GM23338 (cell line): ENCODE results near the gene CD2BP2. TPM values are rescaled to one million over a fixed set of nuclear protein-coding genes. Genes with fewer than 3 reads are reported as not detected.

Experiments
- ATAC-seq: fragments of 200-7000 bp; cut with Tn5 transposase; 3 replicates; pipeline ENCODE4 v1.9.1; 2020
- DNase-seq: peaks from one replicate; pipeline ENCODE4 v3.0.0-alpha.2; 2015; ENCODE audit warnings: low spot score
- H2AFZ ChIP-seq: fragments of 200-600 bp; sonication (generic); 2 replicates; pipeline ENCODE4 v1.8.0; 2016; ENCODE audit warnings: antibody characterized with exemption, mild to moderate bottlenecking, moderate library complexity
- H3F3A ChIP-seq: fragments of 200-600 bp; sonication (generic); replicated peaks from 2 replicates; pipeline ENCODE4 v1.8.0; 2017; ENCODE audit warnings: antibody characterized with exemption, mixed run types, low read depth
- H3K27ac ChIP-seq: fragments of 200-600 bp; sonication (generic); 2 replicates; pipeline ENCODE4 v1.6.1; 2016; ENCODE audit warnings: low read depth
- H3K27me3 ChIP-seq: fragments of 200-600 bp; sonication (generic); 2 replicates; pipeline ENCODE4 v1.8.0; 2016; ENCODE audit warnings: mild to moderate bottlenecking, mixed run types, moderate library complexity; ENCODE audit not compliant: insufficient read depth
- H3K36me3 ChIP-seq: fragments of 200-600 bp; sonication (generic); 2 replicates; pipeline ENCODE4 v1.8.0; 2016; ENCODE audit warnings: mild to moderate bottlenecking; ENCODE audit not compliant: insufficient read depth
- H3K4me1 ChIP-seq: fragments of 200-600 bp; sonication (generic); 2 replicates; pipeline ENCODE4 v1.8.0; 2016; ENCODE audit warnings: mild to moderate bottlenecking, moderate library complexity; ENCODE audit not compliant: insufficient read depth
- H3K4me2 ChIP-seq: fragments of 200-600 bp; sonication (generic); 2 replicates; pipeline ENCODE4 v1.7.1; 2017; ENCODE audit warnings: mixed run types
- H3K4me3 ChIP-seq: fragments of 200-600 bp; sonication (generic); 2 replicates; pipeline ENCODE4 v1.6.1; 2016; ENCODE audit warnings: mixed run types
- H3K79me2 ChIP-seq: fragments of 200-600 bp; sonication (generic); replicated peaks from 2 replicates; pipeline ENCODE4 v1.8.0; 2017; ENCODE audit warnings: mild to moderate bottlenecking; ENCODE audit not compliant: insufficient read depth
- H3K9me2 ChIP-seq: fragments of 200-600 bp; sonication (generic); 2 replicates; pipeline ENCODE4 v1.8.0; 2017; ENCODE audit not compliant: insufficient read depth
- H4K20me1 ChIP-seq: fragments of 200-600 bp; sonication (generic); replicated peaks from 2 replicates; pipeline ENCODE4 v1.8.0; 2017; ENCODE audit warnings: mild to moderate bottlenecking; ENCODE audit not compliant: insufficient read depth
- H3K27ac Mint-ChIP-seq: 2 replicates; pipeline ENCODE4 v1.8.0; 2020; ENCODE audit warnings: inconsistent platforms, mild to moderate bottlenecking, moderate library complexity, mixed read lengths
- H3K27me3 Mint-ChIP-seq: 3 replicates; pipeline ENCODE4 v1.8.0; 2022; ENCODE audit warnings: low read depth, mild to moderate bottlenecking, moderate library complexity, mixed read lengths, inconsistent platforms; ENCODE audit not compliant: insufficient read depth, poor library complexity
- H3K36me3 Mint-ChIP-seq: 3 replicates; pipeline ENCODE4 v1.8.0; 2021; ENCODE audit warnings: low read depth, mild to moderate bottlenecking, inconsistent platforms, moderate library complexity, mixed read lengths
- H3K4me1 Mint-ChIP-seq: 3 replicates; pipeline ENCODE4 v1.8.0; 2020; ENCODE audit warnings: mild to moderate bottlenecking, inconsistent platforms, mixed read lengths
- H3K4me3 Mint-ChIP-seq: 3 replicates; pipeline ENCODE4 v1.8.0; 2021; ENCODE audit warnings: moderate library complexity, mild to moderate bottlenecking, inconsistent platforms, mixed read lengths
- H3K9me3 Mint-ChIP-seq: 3 replicates; pipeline ENCODE4 v1.8.0; 2020; ENCODE audit warnings: moderate library complexity, mild to moderate bottlenecking, inconsistent platforms, mixed read lengths
- CREB1 ChIP-seq: fragments of 250-450 bp; sonication (Bioruptor Pico); IDR thresholded peaks from 2 replicates; pipeline ENCODE4 v1.5.0; 2020; ENCODE audit warnings: low read depth, mild to moderate bottlenecking, moderate library complexity
- EZH2 ChIP-seq: fragments of 200-600 bp; sonication (generic); IDR thresholded peaks from one replicate; pipeline ENCODE4 v1.8.0; 2017; ENCODE audit warnings: antibody characterized with exemption, mild to moderate bottlenecking, low read depth; ENCODE audit not compliant: unreplicated experiment
- EZH2phosphoT487 ChIP-seq: fragments of 200-600 bp; sonication (generic); IDR thresholded peaks from one replicate; pipeline ENCODE4 v1.8.1; 2018; ENCODE audit warnings: antibody characterized with exemption; ENCODE audit not compliant: unreplicated experiment
- JUNB ChIP-seq: IDR thresholded peaks from one replicate; pipeline ENCODE4 v1.6.1; 2016; ENCODE audit warnings: antibody characterized with exemption; ENCODE audit not compliant: unreplicated experiment
- NANOG ChIP-seq: IDR thresholded peaks from 2 replicates; pipeline ENCODE4 v1.6.1; 2016; ENCODE audit warnings: antibody characterized with exemption, borderline replicate concordance
- POLR2AphosphoS5 ChIP-seq: IDR thresholded peaks from 2 replicates; pipeline ENCODE4 v1.6.1; 2016; ENCODE audit warnings: antibody characterized with exemption, low read depth
- STAT1 ChIP-seq: IDR thresholded peaks from one replicate; pipeline ENCODE4 v1.6.1; 2016; ENCODE audit warnings: antibody characterized with exemption; ENCODE audit not compliant: unreplicated experiment
- ZNF114 ChIP-seq: fragments of 250-450 bp; sonication (Bioruptor Pico); IDR thresholded peaks from 2 replicates; pipeline ENCODE4 v1.5.0; 2020; ENCODE audit warnings: mild to moderate bottlenecking, moderate library complexity
- ZNF331 ChIP-seq: fragments of 250-450 bp; sonication (Bioruptor Pico); IDR thresholded peaks from 2 replicates; pipeline ENCODE4 v1.5.0; 2020; ENCODE audit warnings: low read depth, mild to moderate bottlenecking, moderate library complexity
- polyA plus RNA-seq: library from polyadenylated mRNA; unstranded; fragments of >200 nt; fragmentation: Nextera tagmentation; extraction: Ambion mirVana; gene quantifications from 2 replicates; pipeline ENCODE4 v1.2.1, GENCODE V29; 2016
- total RNA-seq: library from RNA; depleted of rRNA; stranded (reverse); fragments of >200 nt; shearing (Covaris generic); gene quantifications from 2 replicates; pipeline ENCODE4 v1.2.3, GENCODE V29; 2014
- TF ChIP-seq, protein P1 (sequence below): IDR thresholded peaks from 2 replicates; pipeline ENCODE4 v1.6.1; 2016; ENCODE audit warnings: antibody characterized with exemption
- TF ChIP-seq, protein P2 (sequence below): IDR thresholded peaks from one replicate; pipeline ENCODE4 v1.6.1; 2018; ENCODE audit warnings: antibody characterized with exemption; ENCODE audit not compliant: unreplicated experiment
- TF ChIP-seq, protein P3 (sequence below): fragments of 250-450 bp; sonication (Bioruptor Pico); IDR thresholded peaks from 2 replicates; pipeline ENCODE4 v1.5.0; 2020; ENCODE audit warnings: mild to moderate bottlenecking, moderate library complexity
- TF ChIP-seq, protein P4 (sequence below), 2 experiments: fragments of 200-600 bp in 1 of 2; sonication (generic) in 1 of 2; conservative IDR thresholded peaks; 2 replicates each; pipeline versions ENCODE4 v1.5.1 to v1.6.1; 2016 to 2017; ENCODE audit warnings: antibody characterized with exemption in 2 of 2, low read depth in 2 of 2, mild to moderate bottlenecking in 2 of 2, moderate library complexity in 1 of 2

CD2BP2 gene
- total and polyA plus RNA-seq, 2 experiments from 2014 or later, result 23.1 to 38.7 TPM

DNA sequence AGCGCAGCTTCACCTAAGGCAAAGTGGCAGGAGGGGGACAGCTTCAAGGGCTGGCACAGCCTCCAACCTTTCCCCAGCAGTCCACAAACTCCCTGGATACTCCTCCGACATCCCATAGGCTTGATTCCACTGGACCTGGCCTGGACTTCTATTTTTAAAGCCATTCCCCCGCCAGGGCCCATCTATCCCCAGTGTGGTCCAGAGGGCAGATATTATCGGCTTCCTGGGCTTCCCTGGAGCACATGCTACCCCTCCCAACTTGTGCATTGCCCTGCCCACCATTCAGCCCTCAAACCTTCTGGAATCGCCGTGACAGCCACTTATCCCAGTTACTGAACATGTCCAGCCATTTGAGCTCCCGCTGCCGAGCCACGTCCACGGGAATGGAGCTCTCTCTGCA, 10.1 kb upstream of the CD2BP2 start:
- Histone ChIP-seq H3F3A (no peaks in the 10 kb centered on the region), H4K20me1 (peaks cover 14% of the 10 kb centered on the region), H3K36me3 (no peaks in the 10 kb centered on the region), H3K4me3 (no peak overlapping the region), H2AFZ (no peak overlapping the region), H3K4me1 (peaks cover 11% of the 10 kb centered on the region), H3K79me2 (peaks cover 40% of the 10 kb centered on the region), H3K27ac (no peak overlapping the region), H3K9me2 (no peaks in the 10 kb centered on the region), H3K4me2 (no peak overlapping the region), H3K27me3 (no peaks in the 10 kb centered on the region)
- peaks cover 11% of the 10 kb centered on the region for H3K27me3 Mint-ChIP-seq
- ATAC-seq, result no peak
- peaks cover 24% of the 10 kb centered on the region for H3K36me3 Mint-ChIP-seq
- no peak for DNase-seq
- peaks cover 27% of the 10 kb centered on the region for H3K4me1 Mint-ChIP-seq
- TF ChIP-seq STAT1 (no peak), NANOG (no peak), ZNF331 (CRISPR knock-in tag) (no peak), CREB1 (CRISPR knock-in tag) (no peak), POLR2AphosphoS5 (no peak), JUNB (no peak), ZNF114 (no peak), EZH2phosphoT487 (no peak), EZH2 (no peak)
- TF ChIP-seq, protein P1, sequence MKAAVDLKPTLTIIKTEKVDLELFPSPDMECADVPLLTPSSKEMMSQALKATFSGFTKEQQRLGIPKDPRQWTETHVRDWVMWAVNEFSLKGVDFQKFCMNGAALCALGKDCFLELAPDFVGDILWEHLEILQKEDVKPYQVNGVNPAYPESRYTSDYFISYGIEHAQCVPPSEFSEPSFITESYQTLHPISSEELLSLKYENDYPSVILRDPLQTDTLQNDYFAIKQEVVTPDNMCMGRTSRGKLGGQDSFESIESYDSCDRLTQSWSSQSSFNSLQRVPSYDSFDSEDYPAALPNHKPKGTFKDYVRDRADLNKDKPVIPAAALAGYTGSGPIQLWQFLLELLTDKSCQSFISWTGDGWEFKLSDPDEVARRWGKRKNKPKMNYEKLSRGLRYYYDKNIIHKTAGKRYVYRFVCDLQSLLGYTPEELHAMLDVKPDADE, result no peak
- TF ChIP-seq, protein P2, sequence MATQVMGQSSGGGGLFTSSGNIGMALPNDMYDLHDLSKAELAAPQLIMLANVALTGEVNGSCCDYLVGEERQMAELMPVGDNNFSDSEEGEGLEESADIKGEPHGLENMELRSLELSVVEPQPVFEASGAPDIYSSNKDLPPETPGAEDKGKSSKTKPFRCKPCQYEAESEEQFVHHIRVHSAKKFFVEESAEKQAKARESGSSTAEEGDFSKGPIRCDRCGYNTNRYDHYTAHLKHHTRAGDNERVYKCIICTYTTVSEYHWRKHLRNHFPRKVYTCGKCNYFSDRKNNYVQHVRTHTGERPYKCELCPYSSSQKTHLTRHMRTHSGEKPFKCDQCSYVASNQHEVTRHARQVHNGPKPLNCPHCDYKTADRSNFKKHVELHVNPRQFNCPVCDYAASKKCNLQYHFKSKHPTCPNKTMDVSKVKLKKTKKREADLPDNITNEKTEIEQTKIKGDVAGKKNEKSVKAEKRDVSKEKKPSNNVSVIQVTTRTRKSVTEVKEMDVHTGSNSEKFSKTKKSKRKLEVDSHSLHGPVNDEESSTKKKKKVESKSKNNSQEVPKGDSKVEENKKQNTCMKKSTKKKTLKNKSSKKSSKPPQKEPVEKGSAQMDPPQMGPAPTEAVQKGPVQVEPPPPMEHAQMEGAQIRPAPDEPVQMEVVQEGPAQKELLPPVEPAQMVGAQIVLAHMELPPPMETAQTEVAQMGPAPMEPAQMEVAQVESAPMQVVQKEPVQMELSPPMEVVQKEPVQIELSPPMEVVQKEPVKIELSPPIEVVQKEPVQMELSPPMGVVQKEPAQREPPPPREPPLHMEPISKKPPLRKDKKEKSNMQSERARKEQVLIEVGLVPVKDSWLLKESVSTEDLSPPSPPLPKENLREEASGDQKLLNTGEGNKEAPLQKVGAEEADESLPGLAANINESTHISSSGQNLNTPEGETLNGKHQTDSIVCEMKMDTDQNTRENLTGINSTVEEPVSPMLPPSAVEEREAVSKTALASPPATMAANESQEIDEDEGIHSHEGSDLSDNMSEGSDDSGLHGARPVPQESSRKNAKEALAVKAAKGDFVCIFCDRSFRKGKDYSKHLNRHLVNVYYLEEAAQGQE, result no peak
- TF ChIP-seq, protein P3, sequence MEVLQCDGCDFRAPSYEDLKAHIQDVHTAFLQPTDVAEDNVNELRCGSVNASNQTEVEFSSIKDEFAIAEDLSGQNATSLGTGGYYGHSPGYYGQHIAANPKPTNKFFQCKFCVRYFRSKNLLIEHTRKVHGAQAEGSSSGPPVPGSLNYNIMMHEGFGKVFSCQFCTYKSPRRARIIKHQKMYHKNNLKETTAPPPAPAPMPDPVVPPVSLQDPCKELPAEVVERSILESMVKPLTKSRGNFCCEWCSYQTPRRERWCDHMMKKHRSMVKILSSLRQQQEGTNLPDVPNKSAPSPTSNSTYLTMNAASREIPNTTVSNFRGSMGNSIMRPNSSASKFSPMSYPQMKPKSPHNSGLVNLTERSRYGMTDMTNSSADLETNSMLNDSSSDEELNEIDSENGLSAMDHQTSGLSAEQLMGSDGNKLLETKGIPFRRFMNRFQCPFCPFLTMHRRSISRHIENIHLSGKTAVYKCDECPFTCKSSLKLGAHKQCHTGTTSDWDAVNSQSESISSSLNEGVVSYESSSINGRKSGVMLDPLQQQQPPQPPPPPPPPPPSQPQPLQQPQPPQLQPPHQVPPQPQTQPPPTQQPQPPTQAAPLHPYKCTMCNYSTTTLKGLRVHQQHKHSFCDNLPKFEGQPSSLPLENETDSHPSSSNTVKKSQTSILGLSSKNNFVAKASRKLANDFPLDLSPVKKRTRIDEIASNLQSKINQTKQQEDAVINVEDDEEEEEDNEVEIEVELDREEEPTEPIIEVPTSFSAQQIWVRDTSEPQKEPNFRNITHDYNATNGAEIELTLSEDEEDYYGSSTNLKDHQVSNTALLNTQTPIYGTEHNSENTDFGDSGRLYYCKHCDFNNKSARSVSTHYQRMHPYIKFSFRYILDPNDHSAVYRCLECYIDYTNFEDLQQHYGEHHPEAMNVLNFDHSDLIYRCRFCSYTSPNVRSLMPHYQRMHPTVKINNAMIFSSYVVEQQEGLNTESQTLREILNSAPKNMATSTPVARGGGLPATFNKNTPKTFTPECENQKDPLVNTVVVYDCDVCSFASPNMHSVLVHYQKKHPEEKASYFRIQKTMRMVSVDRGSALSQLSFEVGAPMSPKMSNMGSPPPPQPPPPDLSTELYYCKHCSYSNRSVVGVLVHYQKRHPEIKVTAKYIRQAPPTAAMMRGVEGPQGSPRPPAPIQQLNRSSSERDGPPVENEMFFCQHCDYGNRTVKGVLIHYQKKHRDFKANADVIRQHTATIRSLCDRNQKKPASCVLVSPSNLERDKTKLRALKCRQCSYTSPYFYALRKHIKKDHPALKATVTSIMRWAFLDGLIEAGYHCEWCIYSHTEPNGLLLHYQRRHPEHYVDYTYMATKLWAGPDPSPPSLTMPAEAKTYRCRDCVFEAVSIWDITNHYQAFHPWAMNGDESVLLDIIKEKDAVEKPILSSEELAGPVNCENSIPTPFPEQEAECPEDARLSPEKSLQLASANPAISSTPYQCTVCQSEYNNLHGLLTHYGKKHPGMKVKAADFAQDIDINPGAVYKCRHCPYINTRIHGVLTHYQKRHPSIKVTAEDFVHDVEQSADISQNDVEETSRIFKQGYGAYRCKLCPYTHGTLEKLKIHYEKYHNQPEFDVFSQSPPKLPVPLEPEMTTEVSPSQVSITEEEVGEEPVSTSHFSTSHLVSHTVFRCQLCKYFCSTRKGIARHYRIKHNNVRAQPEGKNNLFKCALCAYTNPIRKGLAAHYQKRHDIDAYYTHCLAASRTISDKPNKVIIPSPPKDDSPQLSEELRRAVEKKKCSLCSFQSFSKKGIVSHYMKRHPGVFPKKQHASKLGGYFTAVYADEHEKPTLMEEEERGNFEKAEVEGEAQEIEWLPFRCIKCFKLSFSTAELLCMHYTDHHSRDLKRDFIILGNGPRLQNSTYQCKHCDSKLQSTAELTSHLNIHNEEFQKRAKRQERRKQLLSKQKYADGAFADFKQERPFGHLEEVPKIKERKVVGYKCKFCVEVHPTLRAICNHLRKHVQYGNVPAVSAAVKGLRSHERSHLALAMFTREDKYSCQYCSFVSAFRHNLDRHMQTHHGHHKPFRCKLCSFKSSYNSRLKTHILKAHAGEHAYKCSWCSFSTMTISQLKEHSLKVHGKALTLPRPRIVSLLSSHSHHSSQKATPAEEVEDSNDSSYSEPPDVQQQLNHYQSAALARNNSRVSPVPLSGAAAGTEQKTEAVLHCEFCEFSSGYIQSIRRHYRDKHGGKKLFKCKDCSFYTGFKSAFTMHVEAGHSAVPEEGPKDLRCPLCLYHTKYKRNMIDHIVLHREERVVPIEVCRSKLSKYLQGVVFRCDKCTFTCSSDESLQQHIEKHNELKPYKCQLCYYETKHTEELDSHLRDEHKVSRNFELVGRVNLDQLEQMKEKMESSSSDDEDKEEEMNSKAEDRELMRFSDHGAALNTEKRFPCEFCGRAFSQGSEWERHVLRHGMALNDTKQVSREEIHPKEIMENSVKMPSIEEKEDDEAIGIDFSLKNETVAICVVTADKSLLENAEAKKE (CRISPR knock-in tag), result no peak
- TF ChIP-seq, protein P4, sequence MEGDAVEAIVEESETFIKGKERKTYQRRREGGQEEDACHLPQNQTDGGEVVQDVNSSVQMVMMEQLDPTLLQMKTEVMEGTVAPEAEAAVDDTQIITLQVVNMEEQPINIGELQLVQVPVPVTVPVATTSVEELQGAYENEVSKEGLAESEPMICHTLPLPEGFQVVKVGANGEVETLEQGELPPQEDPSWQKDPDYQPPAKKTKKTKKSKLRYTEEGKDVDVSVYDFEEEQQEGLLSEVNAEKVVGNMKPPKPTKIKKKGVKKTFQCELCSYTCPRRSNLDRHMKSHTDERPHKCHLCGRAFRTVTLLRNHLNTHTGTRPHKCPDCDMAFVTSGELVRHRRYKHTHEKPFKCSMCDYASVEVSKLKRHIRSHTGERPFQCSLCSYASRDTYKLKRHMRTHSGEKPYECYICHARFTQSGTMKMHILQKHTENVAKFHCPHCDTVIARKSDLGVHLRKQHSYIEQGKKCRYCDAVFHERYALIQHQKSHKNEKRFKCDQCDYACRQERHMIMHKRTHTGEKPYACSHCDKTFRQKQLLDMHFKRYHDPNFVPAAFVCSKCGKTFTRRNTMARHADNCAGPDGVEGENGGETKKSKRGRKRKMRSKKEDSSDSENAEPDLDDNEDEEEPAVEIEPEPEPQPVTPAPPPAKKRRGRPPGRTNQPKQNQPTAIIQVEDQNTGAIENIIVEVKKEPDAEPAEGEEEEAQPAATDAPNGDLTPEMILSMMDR (conservative IDR thresholded peaks at IDR 0.05; ENCODE audit: low read depth in 2 of 2), result no peak
- H3K4me3 Mint-ChIP-seq, result no peak overlapping the region
- no peak overlapping the region for H3K27ac Mint-ChIP-seq
- H3K9me3 Mint-ChIP-seq, result no peaks in the 10 kb centered on the region; the same call in 1 of the 3 replicates
